Mononuclear cell (primary cell): ENCODE data around the gene PIGS. TPM values are rescaled to one million over a fixed set of nuclear protein-coding genes. Genes with fewer than 3 reads are reported as not detected.

Source experiments
- H3K27me3 ChIP-seq: 2 replicates; pipeline ENCODE4 v1.6.0; 2011; ENCODE audit warnings: low read length, control low read depth; ENCODE audit not compliant: insufficient read depth
- H3K4me1 ChIP-seq: 2 replicates; pipeline ENCODE4 v1.5.1; 2011; ENCODE audit warnings: mild to moderate bottlenecking, low read length, control low read depth; ENCODE audit not compliant: insufficient read depth
- H3K4me3 ChIP-seq: 2 replicates; pipeline ENCODE4 v1.5.1; 2011; ENCODE audit warnings: mild to moderate bottlenecking, low read length, moderate library complexity
- H3K9me3 ChIP-seq: 2 replicates; pipeline ENCODE4 v1.5.1; 2011; ENCODE audit warnings: low read depth, mild to moderate bottlenecking, control low read depth, low read length
- total RNA-seq: library from RNA; depleted of rRNA; stranded (reverse); fragments of >200 nt; gene quantifications from one replicate; pipeline ENCODE4 v1.2.3, GENCODE V29; 2012

Gene PIGS
- total RNA-seq, 1 donor = 43.2 TPM

DNA sequence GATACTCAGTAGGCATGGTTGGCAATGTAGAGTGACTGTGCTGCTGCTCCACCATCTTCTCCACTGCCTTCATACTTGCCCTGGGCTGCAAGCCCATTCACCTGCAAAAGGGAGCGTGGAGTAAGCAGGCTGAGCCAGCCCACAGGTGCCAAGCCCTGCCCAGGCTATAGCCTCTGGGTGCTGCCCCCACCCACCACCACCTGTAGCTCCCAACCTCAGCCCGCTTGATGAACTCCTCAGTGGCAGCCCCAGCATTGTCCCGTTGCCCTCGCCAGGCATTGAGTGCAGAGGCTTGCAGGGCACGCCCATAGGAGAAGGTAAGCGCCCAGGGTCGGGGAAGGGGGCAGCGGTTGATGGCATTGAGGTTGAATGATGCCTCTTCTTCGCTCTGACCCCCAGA lies 2.2 kb upstream of the PIGS start:
- peaks cover 45% of the 10 kb centered on the region for H3K4me1 ChIP-seq
- H3K9me3 ChIP-seq = no peaks in the 10 kb centered on the region
- H3K27me3 ChIP-seq = no peaks in the 10 kb centered on the region

DNA sequence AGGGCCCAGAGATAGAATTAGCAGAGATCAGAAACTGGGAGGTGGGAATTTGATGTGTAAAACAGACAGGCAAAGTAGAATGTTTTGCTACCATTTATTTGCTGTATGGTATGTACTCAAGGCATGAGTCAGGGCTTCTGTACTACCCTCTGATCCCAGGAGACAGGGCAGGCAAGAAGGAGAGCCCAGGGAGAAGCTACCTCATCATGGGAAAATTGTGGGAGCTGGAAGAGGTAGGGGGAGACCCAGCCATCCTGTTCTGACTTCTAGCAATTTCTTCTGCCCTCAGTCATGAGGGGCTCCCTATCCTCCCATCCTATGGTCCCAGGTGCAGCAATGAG lies 1.7 kb upstream of the PIGS start:
- Histone ChIP-seq H3K9me3 (no peaks in the 10 kb centered on the region), H3K27me3 (no peaks in the 10 kb centered on the region), H3K4me3 (no peak overlapping the region), H3K4me1 (peaks cover 50% of the 10 kb centered on the region)

More for the DNA sequence above, 2.2 kb upstream of the PIGS start:
- H3K4me3 ChIP-seq = no peak overlapping the region

DNA sequence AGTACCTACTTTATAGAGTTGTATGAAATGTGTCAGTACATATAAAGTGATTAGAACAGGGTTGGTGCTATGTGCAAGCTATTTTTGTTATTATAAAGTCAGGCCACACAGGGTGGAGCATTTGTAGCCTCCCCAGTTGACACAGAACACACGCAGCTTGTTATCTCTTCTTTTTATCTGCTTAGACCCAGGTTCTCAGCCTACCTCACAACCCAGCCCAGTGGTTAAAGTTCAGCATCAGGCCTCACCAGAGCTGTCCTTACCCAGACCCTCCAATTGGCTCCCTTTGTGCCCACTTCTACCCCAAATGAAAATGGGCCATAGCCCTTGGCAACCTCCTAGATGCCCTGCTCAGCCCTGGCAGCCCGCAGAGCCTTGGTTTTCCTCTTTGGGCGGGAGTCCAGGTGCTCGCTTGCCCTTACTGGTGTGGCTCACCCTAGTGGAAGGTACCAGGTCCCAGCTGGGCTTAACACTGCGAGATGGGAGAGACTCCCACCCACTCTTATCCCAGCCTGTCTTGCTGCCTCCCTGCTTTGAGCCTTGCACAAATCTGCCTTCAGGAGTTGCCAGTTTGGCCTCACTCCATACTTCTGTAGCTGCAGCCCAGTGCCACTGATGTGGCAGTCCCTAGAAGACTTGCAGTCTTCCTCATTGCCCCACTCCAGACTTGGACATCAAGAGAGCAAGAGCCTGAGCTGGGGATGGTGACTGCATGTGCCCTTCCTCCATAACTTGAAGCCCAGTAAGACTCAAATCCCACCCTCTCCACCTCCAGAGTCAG lies 1.1 kb upstream of the PIGS start:
- Histone ChIP-seq H3K4me3 (no peak overlapping the region), H3K9me3 (no peaks in the 10 kb centered on the region), H3K27me3 (no peaks in the 10 kb centered on the region), H3K4me1 (peaks cover 56% of the 10 kb centered on the region)

DNA sequence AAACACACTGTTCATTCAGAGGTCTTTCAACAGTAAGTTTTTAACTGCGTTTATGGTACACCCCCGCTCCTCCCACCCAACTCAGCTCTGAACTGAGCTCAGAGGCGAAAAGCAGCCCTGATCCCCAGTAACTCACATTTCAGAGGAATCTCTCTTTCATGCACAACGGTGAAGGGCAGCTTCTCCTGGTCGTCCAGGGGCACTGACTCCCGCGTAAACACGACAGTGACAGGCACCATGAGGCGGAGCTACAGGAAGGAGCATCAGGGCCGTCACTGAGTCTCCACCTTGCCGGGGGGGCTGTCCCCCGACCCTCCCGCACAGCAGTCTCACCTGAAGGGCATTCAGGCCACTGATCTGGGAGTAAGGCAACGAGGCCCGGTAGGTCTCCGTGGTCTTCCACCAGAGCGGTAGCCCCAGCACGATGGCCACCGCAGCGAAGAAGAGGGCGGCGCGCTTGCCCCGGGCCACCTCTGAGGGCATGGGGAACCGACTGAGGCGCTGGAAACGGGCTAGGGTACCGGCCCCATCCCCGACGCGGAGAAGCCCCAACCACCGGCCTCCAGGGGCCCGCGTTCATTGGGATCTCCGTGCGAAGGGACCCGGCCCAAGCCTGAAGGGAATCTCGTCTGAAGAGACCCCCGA lies 486 bp downstream of the PIGS start:
- Histone ChIP-seq H3K4me3 (peak overlapping the region; percentile 89), H3K27me3 (no peaks in the 10 kb centered on the region), H3K9me3 (no peaks in the 10 kb centered on the region), H3K4me1 (peaks cover 56% of the 10 kb centered on the region)

DNA sequence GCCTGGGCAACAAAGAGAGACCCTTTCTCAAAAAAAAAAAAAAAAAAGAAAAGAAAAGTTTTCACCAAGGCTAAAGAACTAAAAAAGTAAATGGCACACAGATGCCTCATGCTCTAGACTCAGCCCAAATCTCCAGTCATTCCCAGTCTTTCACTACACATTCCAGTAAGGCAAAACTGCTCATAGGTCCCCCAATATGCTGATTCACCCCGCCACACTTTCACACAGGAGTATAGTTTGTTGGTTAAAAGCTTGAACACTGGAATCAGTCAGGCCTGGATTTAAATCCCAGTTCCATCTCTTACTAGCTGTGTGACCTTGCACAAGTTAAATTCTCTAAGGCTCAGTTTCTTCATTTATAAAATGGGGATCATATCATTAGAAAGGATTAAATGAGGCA lies 1.9 kb downstream of the PIGS start:
- peaks cover 59% of the 10 kb centered on the region for H3K4me1 ChIP-seq
- no peaks in the 10 kb centered on the region for H3K9me3 ChIP-seq
- H3K27me3 ChIP-seq = no peaks in the 10 kb centered on the region
- no peak overlapping the region for H3K4me3 ChIP-seq

DNA sequence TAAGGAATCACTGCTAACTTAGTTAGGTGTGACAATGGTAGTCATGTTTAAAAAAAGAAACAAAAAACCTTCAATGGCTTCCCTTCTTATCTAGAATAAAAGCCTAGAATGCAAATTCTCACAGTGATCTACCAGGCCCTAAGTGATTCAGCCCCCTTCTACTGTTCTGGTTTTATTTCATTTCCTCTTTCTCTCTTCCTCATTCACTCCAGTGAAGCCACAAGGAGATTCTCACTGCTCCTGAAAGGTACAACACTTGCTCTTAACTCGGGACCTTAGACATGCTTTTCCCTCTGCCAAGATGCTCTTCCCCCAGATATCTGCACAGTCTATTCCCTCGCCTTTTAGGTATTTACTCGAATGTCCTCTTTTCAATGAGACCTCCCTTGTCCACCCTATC lies 3.7 kb downstream of the PIGS start:
- Histone ChIP-seq H3K4me3 (no peak overlapping the region), H3K4me1 (peaks cover 58% of the 10 kb centered on the region), H3K9me3 (no peaks in the 10 kb centered on the region), H3K27me3 (no peaks in the 10 kb centered on the region)

DNA sequence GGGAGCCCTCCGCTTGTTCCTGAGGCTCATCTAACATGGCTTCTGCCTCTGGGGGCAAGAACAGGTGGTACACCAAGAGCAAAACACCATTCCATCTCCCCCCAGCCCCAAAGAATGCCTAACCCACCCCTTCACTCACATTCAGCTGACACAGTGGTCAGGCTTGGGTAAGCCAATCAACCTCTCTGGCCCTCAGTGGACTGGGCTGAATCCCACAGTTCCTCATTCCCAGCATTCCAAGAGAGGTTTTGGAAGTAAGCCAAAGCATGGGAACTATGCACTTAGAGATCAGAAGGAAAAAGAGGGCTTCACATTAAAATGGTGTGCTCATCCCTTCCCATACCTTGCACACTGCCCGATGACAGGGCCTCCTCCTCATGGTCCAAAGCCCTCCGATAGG lies 7.8 kb downstream of the PIGS start:
- no peak overlapping the region for H3K4me3 ChIP-seq
- peaks cover 23% of the 10 kb centered on the region for H3K4me1 ChIP-seq
- H3K9me3 ChIP-seq = no peaks in the 10 kb centered on the region
- H3K27me3 ChIP-seq = no peaks in the 10 kb centered on the region

DNA sequence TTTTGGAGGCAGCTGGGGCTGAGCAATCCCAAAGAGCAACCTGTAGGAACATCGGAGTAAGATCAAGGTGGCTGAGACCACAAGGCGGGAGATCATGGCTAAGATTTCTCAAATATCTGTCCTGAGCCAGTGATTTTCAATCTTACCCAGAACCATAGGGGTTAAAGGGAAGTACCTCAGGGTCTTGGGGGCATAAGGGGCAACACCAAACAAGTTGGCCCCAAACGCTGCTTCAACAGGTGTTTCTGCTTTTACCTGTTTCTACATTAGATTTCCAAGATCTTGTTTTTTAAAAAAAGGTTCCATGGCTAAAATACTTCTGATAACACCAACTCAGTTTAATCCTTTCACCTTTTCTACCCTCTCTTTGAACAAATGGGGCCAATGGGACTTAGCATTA lies 16.3 kb downstream of the PIGS start:
- no peaks in the 10 kb centered on the region for H3K9me3 ChIP-seq
- no peaks in the 10 kb centered on the region for H3K27me3 ChIP-seq
- no peak overlapping the region for H3K4me3 ChIP-seq
- peaks cover 25% of the 10 kb centered on the region for H3K4me1 ChIP-seq

DNA sequence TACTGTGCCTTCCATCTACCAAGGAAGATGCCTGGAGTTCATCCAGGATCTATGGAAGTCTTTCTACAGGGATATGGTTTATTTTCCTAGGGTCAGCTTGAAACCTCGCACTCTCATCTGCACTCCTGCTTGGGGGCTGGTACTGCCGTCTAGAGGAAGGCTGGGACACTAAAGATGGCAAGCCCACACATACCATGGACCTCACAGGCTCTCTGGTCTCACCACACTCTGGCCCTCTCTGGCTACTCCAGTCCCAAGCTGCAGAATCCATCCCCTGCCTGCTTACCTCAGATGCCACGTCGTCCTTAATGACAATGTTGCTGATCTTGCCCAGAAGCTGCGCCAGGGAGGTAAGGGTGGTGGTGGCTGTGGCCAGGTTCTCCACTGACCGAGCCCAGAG lies 16.8 kb downstream of the PIGS start:
- Histone ChIP-seq H3K4me1 (peaks cover 29% of the 10 kb centered on the region), H3K27me3 (no peaks in the 10 kb centered on the region), H3K9me3 (no peaks in the 10 kb centered on the region), H3K4me3 (no peak overlapping the region)

DNA sequence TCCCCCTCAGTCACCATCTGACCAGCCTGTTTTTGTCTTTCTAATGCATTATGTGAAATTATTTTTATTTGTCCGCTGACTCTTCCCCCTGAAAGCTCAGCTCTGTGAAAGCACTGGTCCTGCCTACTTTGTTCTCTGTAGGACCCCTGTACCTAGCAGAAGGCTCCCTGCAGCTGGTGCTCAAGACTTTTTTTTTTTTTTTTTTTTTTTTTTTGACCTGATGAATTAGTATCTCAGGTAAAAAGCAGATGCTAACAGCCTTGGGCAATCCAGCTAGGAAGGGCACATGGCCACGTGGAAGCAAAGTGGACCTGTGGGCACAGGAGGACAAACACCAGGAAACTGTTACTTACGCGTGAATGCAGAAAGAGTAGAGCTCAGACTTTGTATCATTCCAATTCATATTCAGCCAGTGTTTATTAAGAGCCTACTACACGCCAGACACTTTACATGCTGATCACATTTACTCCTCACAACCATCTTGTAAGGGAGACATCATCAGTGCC lies 18.3 kb downstream of the PIGS start:
- Histone ChIP-seq H3K9me3 (no peaks in the 10 kb centered on the region), H3K4me3 (no peak overlapping the region), H3K4me1 (peaks cover 45% of the 10 kb centered on the region), H3K27me3 (no peaks in the 10 kb centered on the region)

DNA sequence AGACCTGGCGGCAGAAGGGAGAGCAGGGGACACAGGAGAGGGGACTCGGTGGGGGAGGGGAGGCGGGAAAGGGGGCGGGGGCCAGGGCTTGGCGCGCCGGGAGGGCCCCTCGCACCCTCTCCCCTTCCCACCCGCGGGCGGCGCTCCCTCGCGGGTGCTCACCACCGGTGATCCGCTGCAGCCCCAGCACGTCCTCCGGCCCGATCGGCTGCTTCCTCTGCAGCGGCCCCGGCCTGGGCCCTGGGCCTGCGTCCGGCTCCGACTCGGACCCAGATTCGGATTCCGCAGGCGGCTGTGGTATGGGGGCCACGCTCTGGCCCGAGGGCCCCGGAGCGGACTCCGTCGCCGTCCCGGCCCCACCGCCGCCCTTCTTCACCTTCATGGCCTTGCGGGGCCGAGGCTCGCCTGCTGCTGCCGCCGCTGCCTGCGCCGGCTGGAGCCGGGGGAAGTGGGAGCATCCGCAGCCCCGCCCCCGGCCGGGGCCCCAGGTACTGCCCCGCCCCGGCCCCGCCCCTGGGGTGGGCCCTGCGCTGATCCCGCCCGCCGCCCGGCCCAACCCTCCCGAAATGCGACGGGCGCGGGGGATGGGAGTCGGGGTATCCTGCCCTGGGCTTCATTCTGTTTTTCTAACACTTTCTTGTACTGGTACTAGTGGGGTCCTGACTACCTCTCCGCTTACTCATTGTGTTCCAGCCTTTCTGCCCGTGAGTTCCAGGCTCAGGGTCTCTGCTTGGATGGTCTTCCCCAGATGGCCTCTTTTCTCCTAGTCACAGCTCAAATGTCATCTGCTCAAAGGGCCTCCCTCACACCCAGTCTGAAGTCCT lies 18.9 kb downstream of the PIGS start, which contains the start of gene UNC119:
UNC119 (minus strand) TSS at position 449 of the 824 bp plus-strand sequence; CDS start at position 382, 67 bp downstream.
- no peaks in the 10 kb centered on the region for H3K27me3 ChIP-seq
- H3K4me3 ChIP-seq = peak within 1 kb of the TSS; percentile 66
- peaks cover 51% of the 10 kb centered on the region for H3K4me1 ChIP-seq
- H3K9me3 ChIP-seq = no peaks in the 10 kb centered on the region

DNA sequence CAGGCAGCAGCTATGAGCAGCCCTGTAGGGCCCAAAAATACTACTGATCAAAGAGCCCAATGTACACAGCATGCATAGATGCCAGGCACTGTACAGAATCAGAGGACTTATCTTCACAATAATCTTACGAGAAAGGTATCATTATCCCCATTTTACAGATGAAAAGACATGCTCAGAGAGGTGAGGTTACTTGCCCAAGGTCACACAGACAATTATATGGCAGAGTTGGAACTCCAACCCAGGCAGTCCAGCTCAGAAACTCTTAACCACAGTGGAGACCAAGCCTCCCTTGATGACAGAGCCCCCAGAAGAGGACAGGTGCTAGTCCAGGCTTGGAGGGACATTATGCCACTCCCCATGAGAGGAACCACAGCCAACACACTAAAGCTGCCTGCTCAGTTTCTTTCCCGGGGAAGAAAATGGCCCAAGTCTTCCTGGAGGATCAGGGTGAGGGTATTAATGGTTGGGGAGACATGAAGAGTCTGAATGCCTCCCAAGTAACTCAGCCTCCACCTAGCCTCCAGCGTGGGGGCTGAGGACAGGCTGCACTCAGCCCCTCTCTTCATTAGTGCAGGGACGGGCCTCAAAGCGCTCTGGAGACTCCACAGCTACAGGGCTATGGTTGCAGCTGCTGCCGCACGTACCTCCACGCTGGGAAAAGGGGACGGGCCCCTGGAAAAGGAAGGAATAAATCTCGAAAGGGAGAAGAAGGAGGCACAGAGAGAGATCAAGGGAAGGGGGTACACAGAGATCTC lies 19.7 kb downstream of the PIGS start:
- peak overlapping the region; percentile 66 for H3K4me3 ChIP-seq
- H3K9me3 ChIP-seq = no peaks in the 10 kb centered on the region
- peaks cover 59% of the 10 kb centered on the region for H3K4me1 ChIP-seq
- no peaks in the 10 kb centered on the region for H3K27me3 ChIP-seq

DNA sequence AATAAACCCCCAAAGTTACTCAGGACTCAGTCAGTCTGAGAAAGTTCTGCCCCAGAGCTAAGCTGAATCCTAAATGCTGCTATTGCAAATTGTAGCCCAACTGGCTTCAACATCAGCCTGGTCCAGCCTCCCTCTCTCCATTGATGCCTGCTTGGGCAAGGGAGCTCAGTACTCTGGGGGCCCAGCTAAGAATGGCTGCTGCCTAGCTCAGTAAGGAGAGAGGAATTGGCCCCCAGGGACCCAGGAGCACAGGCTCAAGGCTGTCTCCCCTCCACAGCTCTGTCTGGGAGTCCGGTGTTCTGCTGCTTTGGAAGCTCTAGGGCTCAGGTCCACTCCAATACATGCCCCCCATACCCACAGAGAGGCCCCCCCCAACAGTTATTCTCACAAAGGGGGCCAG lies 20.5 kb downstream of the PIGS start:
- no peaks in the 10 kb centered on the region for H3K27me3 ChIP-seq
- H3K4me3 ChIP-seq = no peak overlapping the region
- H3K9me3 ChIP-seq = no peaks in the 10 kb centered on the region
- H3K4me1 ChIP-seq = peaks cover 60% of the 10 kb centered on the region

DNA sequence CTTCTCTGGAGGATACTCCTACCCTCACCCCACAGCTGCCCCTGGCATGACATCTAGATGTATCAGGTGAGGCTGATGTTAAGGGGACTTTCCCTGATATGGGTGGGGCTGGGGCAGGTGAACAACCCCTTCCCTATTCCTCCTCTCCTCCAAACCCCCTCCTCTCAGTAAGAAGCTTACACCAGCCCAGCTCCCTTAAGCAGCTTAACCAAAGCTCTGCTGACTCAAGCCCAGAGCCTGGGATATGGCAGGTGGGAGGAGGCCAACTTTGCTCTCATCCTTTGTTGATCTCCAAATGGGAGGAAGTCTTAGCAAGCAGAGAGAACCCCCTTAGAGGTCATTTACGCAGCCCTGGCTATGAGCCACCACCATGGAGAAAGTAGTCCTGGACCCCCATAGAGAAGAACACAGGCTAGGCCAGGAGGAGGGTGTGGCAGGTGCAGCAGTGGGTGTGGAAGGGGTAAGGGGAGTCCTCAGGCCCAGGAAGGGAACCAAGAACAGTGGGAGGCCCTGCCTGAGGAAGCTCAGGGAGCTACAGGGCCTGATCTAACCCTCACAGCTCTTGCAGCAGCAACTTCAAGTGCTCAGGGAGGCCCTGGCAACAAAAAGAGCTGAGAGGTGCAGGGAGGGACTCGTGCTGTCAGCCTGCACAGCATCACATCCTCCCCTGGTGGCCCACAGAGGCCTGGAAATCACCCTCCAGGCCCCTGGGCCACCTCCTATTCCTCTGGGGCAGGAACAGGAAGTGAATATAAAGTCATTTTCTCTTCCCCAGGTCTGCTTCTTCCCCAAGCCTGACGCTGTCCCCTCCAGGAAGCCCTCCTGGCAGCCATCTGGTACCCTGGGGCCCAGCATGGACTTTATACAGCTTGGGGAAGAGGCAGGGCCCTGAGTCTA lies 21.8 kb downstream of the PIGS start:
- Histone ChIP-seq H3K9me3 (no peaks in the 10 kb centered on the region), H3K27me3 (no peaks in the 10 kb centered on the region), H3K4me3 (no peak overlapping the region), H3K4me1 (peaks cover 60% of the 10 kb centered on the region)
